NCI-H524 (cell line): ENCODE results near the gene POU6F2.
"Not testable (repeated sequence)": the region's sequence is repeated elsewhere in the genome, so short reads cannot be mapped to it uniquely, and the experiment has no call there.

Experiments used
- DNase-seq, 2 experiments: peaks; one replicate each; lab custom pipeline; 2025; lab: John Stamatoyannopoulos, UW

POU6F2 gene

GRCh38 chr7:38992203-38992602 lies 14.5 kb downstream of the POU6F2 start:
- no peak for DNase-seq

GRCh38 chr7:39001595-39001994 lies 23.9 kb downstream of the POU6F2 start:
- no peak for DNase-seq

- no peak for DNase-seq
Observed at GRCh38 chr7:39002755-39003154, 25.0 kb downstream of the POU6F2 start.

GRCh38 chr7:39005036-39005435 lies 27.3 kb downstream of the POU6F2 start:
- DNase-seq, result no peak

GRCh38 chr7:39005461-39005860 lies 27.8 kb downstream of the POU6F2 start:
- no peak for DNase-seq

- not testable (repeated sequence) for DNase-seq
Observed at GRCh38 chr7:39013049-39013939, 35.6 kb downstream of the POU6F2 start.

GRCh38 chr7:39016609-39017008 lies 38.9 kb downstream of the POU6F2 start:
- no peak for DNase-seq

- no peak for DNase-seq
Observed at GRCh38 chr7:39017369-39017915, 39.7 kb downstream of the POU6F2 start.

- DNase-seq, result no peak
Observed at GRCh38 chr7:39022796-39023195, 45.1 kb downstream of the POU6F2 start.

- no peak for DNase-seq
Observed at GRCh38 chr7:39027491-39027890, 49.8 kb downstream of the POU6F2 start.

- no peak for DNase-seq
Observed at GRCh38 chr7:39033885-39034624, 56.3 kb downstream of the POU6F2 start.

GRCh38 chr7:39035156-39035555 lies 57.4 kb downstream of the POU6F2 start:
- DNase-seq, result no peak

GRCh38 chr7:39035903-39036302 lies 58.2 kb downstream of the POU6F2 start:
- DNase-seq, result peak in 1 of 2 experiments; percentile 30

GRCh38 chr7:39042670-39043069 lies 65.0 kb downstream of the POU6F2 start:
- peak; percentile 2 to 74 for DNase-seq

GRCh38 chr7:39043531-39043930 lies 65.8 kb downstream of the POU6F2 start:
- DNase-seq, result peak; percentile 80 to 95

- no peak for DNase-seq
Observed at GRCh38 chr7:39044489-39044888, 66.8 kb downstream of the POU6F2 start.

GRCh38 chr7:39045231-39045630 lies 67.5 kb downstream of the POU6F2 start:
- DNase-seq, result no peak

- no peak for DNase-seq
Observed at GRCh38 chr7:39051279-39051678, 73.6 kb downstream of the POU6F2 start.

- no peak for DNase-seq
Observed at GRCh38 chr7:39051707-39052106, 74.0 kb downstream of the POU6F2 start.

GRCh38 chr7:39054731-39055130 lies 77.0 kb downstream of the POU6F2 start:
- no peak for DNase-seq

- DNase-seq, result no peak
Observed at GRCh38 chr7:39056153-39056552, 78.4 kb downstream of the POU6F2 start.

GRCh38 chr7:39062811-39063210 lies 85.1 kb downstream of the POU6F2 start:
- no peak for DNase-seq

- no peak for DNase-seq
Observed at GRCh38 chr7:39069031-39069430, 91.3 kb downstream of the POU6F2 start.
